Measurements from ENCODE around the gene CUX1.

The CUX1 gene

DNA sequence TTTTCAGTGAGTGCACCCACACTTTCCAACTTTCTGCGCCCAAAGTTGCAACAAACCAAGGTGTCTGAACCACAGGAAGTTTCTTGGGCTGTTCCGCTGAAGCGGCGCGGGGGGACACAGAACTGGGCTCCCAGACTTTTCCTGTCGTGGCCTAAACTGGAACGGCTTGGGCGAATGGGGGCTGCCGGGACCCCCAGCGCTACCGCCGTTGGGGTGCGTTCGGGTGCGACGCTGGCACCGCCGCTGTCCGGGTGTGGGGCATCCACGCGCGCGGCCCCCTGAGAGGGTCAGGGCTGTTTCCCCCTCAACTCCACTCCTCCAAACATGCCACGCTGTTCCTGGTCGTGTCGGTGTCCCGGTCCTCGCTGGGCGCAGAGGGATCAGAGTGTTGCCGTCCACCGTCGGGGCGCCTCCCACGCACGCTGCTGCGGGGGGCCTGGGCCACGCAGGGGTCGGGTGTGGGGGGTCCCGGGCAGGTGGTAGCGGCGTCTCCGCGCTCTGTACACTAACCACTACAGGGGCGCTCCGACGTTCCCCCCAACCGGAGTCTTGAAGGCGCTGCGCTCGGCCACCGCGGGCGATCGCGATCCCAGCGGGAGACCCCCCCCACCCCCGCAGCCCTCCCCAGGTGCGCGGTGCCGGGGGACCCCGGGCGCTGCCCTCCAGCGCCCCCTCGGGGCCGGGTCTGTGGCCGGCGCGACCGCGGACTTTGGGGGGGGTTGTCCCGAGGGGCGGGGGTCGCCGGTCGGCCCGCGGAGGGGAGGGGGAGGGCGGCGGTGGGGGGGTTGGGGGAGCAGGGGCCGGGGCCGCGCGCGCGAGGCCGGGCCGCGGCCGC lies 2.2 kb upstream of the CUX1 start (continued):
- TF ChIP-seq, protein P1, sequence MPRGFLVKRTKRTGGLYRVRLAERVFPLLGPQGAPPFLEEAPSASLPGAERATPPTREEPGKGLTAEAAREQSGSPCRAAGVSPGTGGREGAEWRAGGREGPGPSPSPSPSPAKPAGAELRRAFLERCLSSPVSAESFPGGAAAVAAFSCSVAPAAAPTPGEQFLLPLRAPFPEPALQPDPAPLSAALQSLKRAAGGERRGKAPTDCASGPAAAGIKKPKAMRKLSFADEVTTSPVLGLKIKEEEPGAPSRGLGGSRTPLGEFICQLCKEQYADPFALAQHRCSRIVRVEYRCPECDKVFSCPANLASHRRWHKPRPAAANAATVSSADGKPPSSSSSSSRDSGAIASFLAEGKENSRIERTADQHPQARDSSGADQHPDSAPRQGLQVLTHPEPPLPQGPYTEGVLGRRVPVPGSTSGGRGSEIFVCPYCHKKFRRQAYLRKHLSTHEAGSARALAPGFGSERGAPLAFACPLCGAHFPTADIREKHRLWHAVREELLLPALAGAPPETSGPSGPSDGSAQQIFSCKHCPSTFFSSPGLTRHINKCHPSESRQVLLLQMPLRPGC (tag by site-specific recombination; IDR thresholded peaks at IDR 0.05) = peak; percentile 53; the same call in 1 of the 2 replicates
- TF ChIP-seq ZNF274 (IDR thresholded peaks at IDR 0.05; ENCODE audit: low read length) (no peak), ZNF274 (tag by site-specific recombination; IDR thresholded peaks at IDR 0.05; ENCODE audit: borderline replicate concordance) (no peak), ZNF48 (tag by site-specific recombination; IDR thresholded peaks at IDR 0.05) (no peak), ZNF514 (tag by site-specific recombination; IDR thresholded peaks at IDR 0.05) (no peak)
- TF ChIP-seq, protein P2, sequence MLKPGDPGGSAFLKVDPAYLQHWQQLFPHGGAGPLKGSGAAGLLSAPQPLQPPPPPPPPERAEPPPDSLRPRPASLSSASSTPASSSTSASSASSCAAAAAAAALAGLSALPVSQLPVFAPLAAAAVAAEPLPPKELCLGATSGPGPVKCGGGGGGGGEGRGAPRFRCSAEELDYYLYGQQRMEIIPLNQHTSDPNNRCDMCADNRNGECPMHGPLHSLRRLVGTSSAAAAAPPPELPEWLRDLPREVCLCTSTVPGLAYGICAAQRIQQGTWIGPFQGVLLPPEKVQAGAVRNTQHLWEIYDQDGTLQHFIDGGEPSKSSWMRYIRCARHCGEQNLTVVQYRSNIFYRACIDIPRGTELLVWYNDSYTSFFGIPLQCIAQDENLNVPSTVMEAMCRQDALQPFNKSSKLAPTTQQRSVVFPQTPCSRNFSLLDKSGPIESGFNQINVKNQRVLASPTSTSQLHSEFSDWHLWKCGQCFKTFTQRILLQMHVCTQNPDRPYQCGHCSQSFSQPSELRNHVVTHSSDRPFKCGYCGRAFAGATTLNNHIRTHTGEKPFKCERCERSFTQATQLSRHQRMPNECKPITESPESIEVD (tag by site-specific recombination; IDR thresholded peaks at IDR 0.05) = no peak
- TF ChIP-seq, protein P3, sequence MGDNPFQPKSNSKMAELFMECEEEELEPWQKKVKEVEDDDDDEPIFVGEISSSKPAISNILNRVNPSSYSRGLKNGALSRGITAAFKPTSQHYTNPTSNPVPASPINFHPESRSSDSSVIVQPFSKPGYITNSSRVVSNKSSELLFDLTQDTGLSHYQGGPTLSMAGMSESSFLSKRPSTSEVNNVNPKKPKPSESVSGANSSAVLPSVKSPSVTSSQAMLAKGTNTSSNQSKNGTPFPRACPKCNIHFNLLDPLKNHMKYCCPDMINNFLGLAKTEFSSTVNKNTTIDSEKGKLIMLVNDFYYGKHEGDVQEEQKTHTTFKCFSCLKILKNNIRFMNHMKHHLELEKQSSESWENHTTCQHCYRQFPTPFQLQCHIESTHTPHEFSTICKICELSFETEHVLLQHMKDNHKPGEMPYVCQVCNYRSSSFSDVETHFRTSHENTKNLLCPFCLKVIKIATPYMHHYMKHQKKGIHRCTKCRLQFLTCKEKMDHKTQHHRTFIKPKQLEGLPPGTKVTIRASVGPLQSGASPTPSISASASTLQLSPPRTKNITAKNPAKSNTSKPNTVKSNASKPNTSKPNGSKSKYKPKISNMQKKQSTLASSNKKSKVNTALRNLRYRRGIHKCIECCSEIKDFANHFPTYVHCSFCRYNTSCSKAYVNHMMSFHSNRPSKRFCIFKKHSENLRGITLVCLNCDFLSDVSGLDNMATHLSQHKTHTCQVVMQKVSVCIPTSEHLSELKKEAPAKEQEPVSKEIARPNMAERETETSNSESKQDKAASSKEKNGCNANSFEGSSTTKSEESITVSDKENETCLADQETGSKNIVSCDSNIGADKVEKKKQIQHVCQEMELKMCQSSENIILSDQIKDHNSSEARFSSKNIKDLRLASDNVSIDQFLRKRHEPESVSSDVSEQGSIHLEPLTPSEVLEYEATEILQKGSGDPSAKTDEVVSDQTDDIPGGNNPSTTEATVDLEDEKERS (tag by site-specific recombination; IDR thresholded peaks at IDR 0.05) = no peak
- TF ChIP-seq, protein P4, sequence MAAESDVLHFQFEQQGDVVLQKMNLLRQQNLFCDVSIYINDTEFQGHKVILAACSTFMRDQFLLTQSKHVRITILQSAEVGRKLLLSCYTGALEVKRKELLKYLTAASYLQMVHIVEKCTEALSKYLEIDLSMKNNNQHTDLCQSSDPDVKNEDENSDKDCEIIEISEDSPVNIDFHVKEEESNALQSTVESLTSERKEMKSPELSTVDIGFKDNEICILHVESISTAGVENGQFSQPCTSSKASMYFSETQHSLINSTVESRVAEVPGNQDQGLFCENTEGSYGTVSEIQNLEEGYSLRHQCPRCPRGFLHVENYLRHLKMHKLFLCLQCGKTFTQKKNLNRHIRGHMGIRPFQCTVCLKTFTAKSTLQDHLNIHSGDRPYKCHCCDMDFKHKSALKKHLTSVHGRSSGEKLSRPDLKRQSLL (tag by site-specific recombination; IDR thresholded peaks at IDR 0.05) = no peak

DNA sequence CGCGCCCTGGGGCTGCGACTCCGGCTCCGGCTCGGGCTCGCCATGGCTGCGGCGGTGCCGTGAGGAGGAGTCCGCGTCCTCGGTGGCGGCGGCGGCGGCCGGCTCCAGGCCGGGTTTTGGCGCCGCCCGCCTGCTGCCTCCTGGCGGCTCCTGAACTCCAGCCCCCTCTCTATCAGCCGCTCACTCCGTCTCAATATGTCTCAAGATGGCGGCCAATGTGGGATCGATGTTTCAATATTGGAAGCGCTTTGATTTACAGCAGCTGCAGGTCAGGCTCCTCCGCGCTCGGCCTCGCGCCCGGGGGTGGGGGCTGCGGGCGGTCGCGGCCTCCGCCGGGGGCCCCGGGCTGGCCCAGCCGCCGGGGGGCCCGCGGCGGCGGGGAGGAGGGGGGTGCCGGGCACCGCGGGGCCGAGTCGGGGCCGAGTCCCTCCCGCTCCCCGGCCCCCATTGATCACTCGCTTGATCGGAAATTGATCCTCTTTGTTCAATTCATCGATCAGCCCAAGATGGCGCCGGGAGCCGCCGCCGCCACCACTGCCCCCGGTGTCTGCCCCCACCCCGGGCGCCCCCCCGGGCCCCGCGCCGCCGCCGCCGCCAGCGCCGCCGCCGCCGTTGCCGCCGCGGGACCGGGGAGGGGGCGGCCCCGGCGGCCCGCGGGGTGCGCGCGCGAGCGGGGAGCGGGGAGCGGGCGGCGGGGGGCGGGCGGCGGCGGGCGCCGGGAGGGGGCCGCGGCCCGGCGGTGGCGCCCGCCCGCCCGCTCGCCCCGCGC lies 1.4 kb upstream of the CUX1 start:
- Histone ChIP-seq H3K27ac (ENCODE audit: extremely low read depth, low read depth, low read length) (peak overlapping the region; percentile 62; the same call in 1 of the 2 replicates), H3K4me1 (ENCODE audit: control insufficient read depth, insufficient read depth, low read length) (peaks cover 13% of the 10 kb centered on the region), H3K36me3 (ENCODE audit: control insufficient read depth in 2 of 2, insufficient read depth in 1 of 2, low read length in 2 of 2) (no peaks in the 10 kb centered on the region), H3K9me3 (ENCODE audit: control insufficient read depth, insufficient read depth, low read depth, low read length) (no peaks in the 10 kb centered on the region), H3K4me3 (ENCODE audit: low read depth, low read length) (peak overlapping the region; percentile 77)
- CTCF ChIA-PET = no interaction called here
- POLR2A ChIA-PET = interaction anchor here (0.6 to 2.1 kb wide), 2 partner anchors 46 to 72 kb away, joined by 3 to 5 read pairs; no protein-coding TSS in a partner anchor
- no peak for TF ChIP-seq ZBTB8A (tag by site-specific recombination; IDR thresholded peaks at IDR 0.05)
- TF ChIP-seq ZNF660 (tag by site-specific recombination; IDR thresholded peaks at IDR 0.05) = peak; percentile 49
- TF ChIP-seq, protein P5, sequence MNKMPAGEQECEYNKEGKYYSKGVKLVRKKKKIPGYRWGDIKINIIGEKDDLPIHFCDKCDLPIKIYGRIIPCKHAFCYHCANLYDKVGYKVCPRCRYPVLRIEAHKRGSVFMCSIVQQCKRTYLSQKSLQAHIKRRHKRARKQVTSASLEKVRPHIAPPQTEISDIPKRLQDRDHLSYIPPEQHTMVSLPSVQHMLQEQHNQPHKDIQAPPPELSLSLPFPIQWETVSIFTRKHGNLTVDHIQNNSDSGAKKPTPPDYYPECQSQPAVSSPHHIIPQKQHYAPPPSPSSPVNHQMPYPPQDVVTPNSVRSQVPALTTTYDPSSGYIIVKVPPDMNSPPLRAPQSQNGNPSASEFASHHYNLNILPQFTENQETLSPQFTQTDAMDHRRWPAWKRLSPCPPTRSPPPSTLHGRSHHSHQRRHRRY (tag by site-specific recombination; IDR thresholded peaks at IDR 0.05) = no peak
- TF ChIP-seq YY2 (tag by site-specific recombination; IDR thresholded peaks at IDR 0.05) = 0 out of 2 replicates have a peak, but pooled peaks have one; percentile 19
- peak; percentile 74 for TF ChIP-seq YY1 (tag by site-specific recombination; IDR thresholded peaks at IDR 0.05)
- peak; percentile 17 for TF ChIP-seq ZSCAN30 (tag by site-specific recombination; IDR thresholded peaks at IDR 0.05)
- TF ChIP-seq, protein P1 (tag by site-specific recombination; IDR thresholded peaks at IDR 0.05) = no peak
- no peak for TF ChIP-seq ZNF776 (tag by site-specific recombination; IDR thresholded peaks at IDR 0.05; ENCODE audit: borderline replicate concordance)
- TF ChIP-seq KLF8 (tag by site-specific recombination; IDR thresholded peaks at IDR 0.05) = peak; percentile 15; the same call in 1 of the 2 replicates
- TF ChIP-seq, protein P4 (tag by site-specific recombination; IDR thresholded peaks at IDR 0.05) = peak; percentile 88
